Suprapubic skin (tissue), 3 donors: ENCODE measurements around the gene ACTL10.

Source experiments
- CTCF ChIP-seq, 2 donors: fragments of 200-600 bp in 1 of 2; fragments of 450-650 bp in 1 of 2; sonication (generic) in 1 of 2; IDR thresholded peaks; one replicate each; pipeline ENCODE4 v1.5.1; 2016 to 2019; ENCODE audit warnings: antibody characterized with exemption in 2 of 2, mild to moderate bottlenecking in 1 of 2, moderate library complexity in 1 of 2
- POLR2A ChIP-seq, 2 donors: fragments of 450-650 bp; IDR thresholded peaks; one replicate each; pipeline ENCODE4 v1.6.1; 2017; ENCODE audit warnings: antibody characterized with exemption in 2 of 2, mild to moderate bottlenecking in 2 of 2, moderate library complexity in 2 of 2

- TF ChIP-seq CTCF (IDR thresholded peaks at IDR 0.05) = no peak
- TF ChIP-seq POLR2A (IDR thresholded peaks at IDR 0.05) = no peak
Measured at GRCh38 chr20:33655164-33655563, 11.6 kb upstream of the ACTL10 start.
